NCI-H187 treated with DMSO at 0.1 percent for 48 hours (cell line): ENCODE results near the gene OSBPL10.

Source experiments
- DNase-seq: peaks from one replicate; lab custom pipeline; 2025; lab: John Stamatoyannopoulos, UW

The OSBPL10 gene

GRCh38 chr3:31744913-31745312, 236.1 kb downstream of the OSBPL10 start:
- DNase-seq: no peak

- no peak for DNase-seq
Observed at GRCh38 chr3:31743331-31744089, 237.6 kb downstream of the OSBPL10 start.

GRCh38 chr3:31740397-31740796, 240.7 kb downstream of the OSBPL10 start:
- DNase-seq: no peak

- no peak for DNase-seq
Observed at GRCh38 chr3:31738412-31738811, 242.7 kb downstream of the OSBPL10 start.

- DNase-seq: no peak
Observed at GRCh38 chr3:31735667-31736066, 245.4 kb downstream of the OSBPL10 start.

GRCh38 chr3:31733234-31733667, 247.8 kb downstream of the OSBPL10 start:
- no peak for DNase-seq

GRCh38 chr3:31732548-31732947, 248.5 kb downstream of the OSBPL10 start:
- no peak for DNase-seq

- DNase-seq: no peak
Observed at GRCh38 chr3:31729573-31729972, 251.5 kb downstream of the OSBPL10 start.

GRCh38 chr3:31729082-31729481, 252.0 kb downstream of the OSBPL10 start:
- no peak for DNase-seq

GRCh38 chr3:31728403-31728802, 252.7 kb downstream of the OSBPL10 start:
- no peak for DNase-seq

- DNase-seq: no peak
Observed at GRCh38 chr3:31725976-31726375, 255.1 kb downstream of the OSBPL10 start.

GRCh38 chr3:31725568-31725967, 255.5 kb downstream of the OSBPL10 start:
- DNase-seq: no peak

- no peak for DNase-seq
Observed at GRCh38 chr3:31724651-31725050, 256.4 kb downstream of the OSBPL10 start.

- DNase-seq: no peak
Observed at GRCh38 chr3:31724116-31724515, 256.9 kb downstream of the OSBPL10 start.

- no peak for DNase-seq
Observed at GRCh38 chr3:31723701-31724100, 257.4 kb downstream of the OSBPL10 start.

- no peak for DNase-seq
Observed at GRCh38 chr3:31721676-31722075, 259.4 kb downstream of the OSBPL10 start.

- no peak for DNase-seq
Observed at GRCh38 chr3:31714495-31715280, 266.4 kb downstream of the OSBPL10 start.

- no peak for DNase-seq
Observed at GRCh38 chr3:31713816-31714215, 267.2 kb downstream of the OSBPL10 start.

- no peak for DNase-seq
Observed at GRCh38 chr3:31710123-31710803, 270.8 kb downstream of the OSBPL10 start.

GRCh38 chr3:31709526-31709925, 271.5 kb downstream of the OSBPL10 start:
- DNase-seq: no peak

GRCh38 chr3:31709005-31709404, 272.1 kb downstream of the OSBPL10 start:
- DNase-seq: no peak

GRCh38 chr3:31707286-31707685, 273.8 kb downstream of the OSBPL10 start:
- no peak for DNase-seq

- DNase-seq: no peak
Observed at GRCh38 chr3:31705736-31706135, 275.3 kb downstream of the OSBPL10 start.
